IPS-20b (cell line): ENCODE data around the gene C3orf20.

ENCODE experiments used
- H3K27ac ChIP-seq: one replicate; pipeline ENCODE4 v1.5.1; 2013; ENCODE audit warnings: low read length
- H3K27me3 ChIP-seq: 2 replicates; pipeline ENCODE4 v1.6.1; 2013; ENCODE audit warnings: mild to moderate bottlenecking, low read length, inconsistent platforms; ENCODE audit not compliant: insufficient read depth
- H3K36me3 ChIP-seq: 2 replicates; pipeline ENCODE4 v1.6.1; 2013; ENCODE audit warnings: low read depth, mild to moderate bottlenecking, inconsistent platforms, low read length, moderate library complexity; ENCODE audit not compliant: insufficient read depth
- H3K4me1 ChIP-seq: 2 replicates; pipeline ENCODE4 v1.6.1; 2013; ENCODE audit warnings: mild to moderate bottlenecking, control low read depth, inconsistent platforms, low read length, moderate library complexity; ENCODE audit not compliant: insufficient read depth
- H3K4me3 ChIP-seq: 2 replicates; pipeline ENCODE4 v1.5.1; 2013; ENCODE audit warnings: mild to moderate bottlenecking, low read length, inconsistent platforms
- H3K9ac ChIP-seq: 2 replicates; pipeline ENCODE4 v1.6.1; 2013; ENCODE audit warnings: low read depth, mild to moderate bottlenecking, inconsistent platforms, low read length, moderate library complexity
- H3K9me3 ChIP-seq: 2 replicates; pipeline ENCODE4 v1.6.1; 2013; ENCODE audit warnings: mild to moderate bottlenecking, low read depth, low read length, inconsistent platforms; ENCODE audit not compliant: insufficient read depth

C3orf20 gene

GRCh38 chr3:14685179-14685578 is 10.2 kb downstream of the C3orf20 start:
- Histone ChIP-seq H3K27ac (no peak overlapping the region), H3K27me3 (no peaks in the 10 kb centered on the region; the same call in 1 of the 2 replicates), H3K4me1 (no peaks in the 10 kb centered on the region), H3K4me3 (no peak overlapping the region), H3K9ac (no peak overlapping the region), H3K9me3 (peaks cover 4% of the 10 kb centered on the region; the same call in 1 of the 2 replicates), H3K36me3 (no peaks in the 10 kb centered on the region)

- H3K27ac ChIP-seq = no peak overlapping the region
- H3K4me1 ChIP-seq = no peaks in the 10 kb centered on the region
- H3K27me3 ChIP-seq = no peaks in the 10 kb centered on the region; the same call in 1 of the 2 replicates
- no peak overlapping the region for H3K9ac ChIP-seq
- H3K4me3 ChIP-seq = no peak overlapping the region
- H3K36me3 ChIP-seq = no peaks in the 10 kb centered on the region
- no peaks in the 10 kb centered on the region for H3K9me3 ChIP-seq
These were observed 12.4 kb downstream of the C3orf20 start for GRCh38 chr3:14687360-14687759.

GRCh38 chr3:14688525-14688924 is 13.6 kb downstream of the C3orf20 start:
- Histone ChIP-seq H3K27me3 (no peaks in the 10 kb centered on the region; the same call in 1 of the 2 replicates), H3K9me3 (no peaks in the 10 kb centered on the region; the same call in 1 of the 2 replicates), H3K9ac (no peak overlapping the region), H3K36me3 (no peaks in the 10 kb centered on the region), H3K4me3 (no peak overlapping the region), H3K4me1 (no peaks in the 10 kb centered on the region), H3K27ac (no peak overlapping the region)

GRCh38 chr3:14689247-14689980 is 14.5 kb downstream of the C3orf20 start:
- Histone ChIP-seq H3K4me1 (no peaks in the 10 kb centered on the region), H3K27me3 (no peaks in the 10 kb centered on the region; the same call in 1 of the 2 replicates), H3K9ac (no peak overlapping the region)

GRCh38 chr3:14691239-14691638 is 16.3 kb downstream of the C3orf20 start:
- Histone ChIP-seq H3K9me3 (no peaks in the 10 kb centered on the region; the same call in 1 of the 2 replicates), H3K27me3 (no peaks in the 10 kb centered on the region; the same call in 1 of the 2 replicates), H3K36me3 (no peaks in the 10 kb centered on the region), H3K9ac (no peak overlapping the region), H3K4me3 (no peak overlapping the region), H3K4me1 (no peaks in the 10 kb centered on the region), H3K27ac (no peak overlapping the region)

More at GRCh38 chr3:14689247-14689980, 14.5 kb downstream of the C3orf20 start:
- H3K4me3 ChIP-seq = no peak overlapping the region
- no peak overlapping the region for H3K27ac ChIP-seq
- no peaks in the 10 kb centered on the region; the same call in 1 of the 2 replicates for H3K9me3 ChIP-seq
- H3K36me3 ChIP-seq = no peaks in the 10 kb centered on the region

GRCh38 chr3:14691719-14692118 is 16.8 kb downstream of the C3orf20 start:
- Histone ChIP-seq H3K27me3 (no peaks in the 10 kb centered on the region; the same call in 1 of the 2 replicates), H3K4me3 (no peak overlapping the region), H3K4me1 (no peaks in the 10 kb centered on the region), H3K27ac (no peak overlapping the region), H3K9ac (no peak overlapping the region), H3K9me3 (no peaks in the 10 kb centered on the region; the same call in 1 of the 2 replicates), H3K36me3 (no peaks in the 10 kb centered on the region)

- H3K4me3 ChIP-seq = no peak overlapping the region
- no peak overlapping the region for H3K9ac ChIP-seq
- no peak overlapping the region for H3K27ac ChIP-seq
- no peaks in the 10 kb centered on the region for H3K9me3 ChIP-seq
- H3K36me3 ChIP-seq = no peaks in the 10 kb centered on the region
- H3K4me1 ChIP-seq = no peaks in the 10 kb centered on the region
- no peaks in the 10 kb centered on the region for H3K27me3 ChIP-seq
These were observed 23.8 kb downstream of the C3orf20 start for GRCh38 chr3:14698601-14699244.

GRCh38 chr3:14699643-14700042 is 24.7 kb downstream of the C3orf20 start:
- Histone ChIP-seq H3K4me1 (no peaks in the 10 kb centered on the region), H3K36me3 (no peaks in the 10 kb centered on the region), H3K9me3 (no peaks in the 10 kb centered on the region), H3K9ac (no peak overlapping the region), H3K27me3 (no peaks in the 10 kb centered on the region; the same call in 1 of the 2 replicates), H3K4me3 (no peak overlapping the region), H3K27ac (no peak overlapping the region)

GRCh38 chr3:14700891-14701290 is 25.9 kb downstream of the C3orf20 start:
- Histone ChIP-seq H3K27me3 (no peaks in the 10 kb centered on the region; the same call in 1 of the 2 replicates), H3K9ac (no peak overlapping the region), H3K36me3 (no peaks in the 10 kb centered on the region)

GRCh38 chr3:14701676-14702075 is 26.7 kb downstream of the C3orf20 start:
- no peak overlapping the region for H3K4me3 ChIP-seq
- no peaks in the 10 kb centered on the region for H3K4me1 ChIP-seq
- H3K9me3 ChIP-seq = no peaks in the 10 kb centered on the region
- H3K27ac ChIP-seq = no peak overlapping the region
- H3K27me3 ChIP-seq = no peaks in the 10 kb centered on the region; the same call in 1 of the 2 replicates
- no peak overlapping the region for H3K9ac ChIP-seq
- H3K36me3 ChIP-seq = no peaks in the 10 kb centered on the region

More at GRCh38 chr3:14700891-14701290, 25.9 kb downstream of the C3orf20 start:
- no peaks in the 10 kb centered on the region for H3K9me3 ChIP-seq
- no peak overlapping the region for H3K4me3 ChIP-seq
- H3K4me1 ChIP-seq = no peaks in the 10 kb centered on the region
- H3K27ac ChIP-seq = no peak overlapping the region

- Histone ChIP-seq H3K27ac (no peak overlapping the region), H3K27me3 (no peaks in the 10 kb centered on the region; the same call in 1 of the 2 replicates), H3K36me3 (no peaks in the 10 kb centered on the region), H3K9ac (no peak overlapping the region), H3K9me3 (no peaks in the 10 kb centered on the region), H3K4me1 (no peaks in the 10 kb centered on the region), H3K4me3 (no peak overlapping the region)
These were observed 28.3 kb downstream of the C3orf20 start for GRCh38 chr3:14703128-14703750.
